ENCODE results near the gene AMZ1. TPM values are rescaled to one million over a fixed set of nuclear protein-coding genes. Genes with fewer than 3 reads are reported as not detected.

Gene AMZ1
- total and polyA plus RNA-seq, 10 of the 15 experiments (the other 5 are each of a cell fraction or from before 2014, with no cell fraction given) = 0.02 to 2.0 (median 0.69) TPM

DNA sequence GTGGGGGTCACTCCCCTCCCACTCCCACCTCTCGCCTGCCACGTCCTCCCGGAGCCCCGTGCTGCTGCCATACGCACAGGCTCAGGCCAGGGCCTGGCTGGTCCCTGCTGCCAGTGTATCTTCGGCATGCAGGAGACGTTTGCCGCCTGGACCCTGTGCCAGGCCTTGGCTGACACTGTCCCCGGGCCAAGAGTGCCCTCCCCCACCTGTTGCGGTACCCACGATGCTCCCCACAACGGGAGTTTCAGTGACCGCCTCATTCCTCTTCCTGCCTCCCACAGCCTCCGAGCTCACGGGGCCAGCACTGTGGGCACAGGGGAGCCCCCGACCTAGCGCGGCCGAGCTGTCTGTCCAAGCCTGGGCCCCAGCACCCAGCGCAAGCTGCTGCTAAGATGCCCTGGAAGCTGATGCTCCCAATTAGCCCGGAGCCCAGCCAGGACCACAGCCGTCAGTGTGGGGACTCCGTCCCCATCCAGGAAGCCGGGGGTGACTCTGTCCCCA is 48.8 kb upstream of the AMZ1 start (continued):
- no peak for TF ChIP-seq MTA2 (IDR thresholded peaks at IDR 0.05; ENCODE audit: low read depth)
- TF ChIP-seq, protein P1, sequence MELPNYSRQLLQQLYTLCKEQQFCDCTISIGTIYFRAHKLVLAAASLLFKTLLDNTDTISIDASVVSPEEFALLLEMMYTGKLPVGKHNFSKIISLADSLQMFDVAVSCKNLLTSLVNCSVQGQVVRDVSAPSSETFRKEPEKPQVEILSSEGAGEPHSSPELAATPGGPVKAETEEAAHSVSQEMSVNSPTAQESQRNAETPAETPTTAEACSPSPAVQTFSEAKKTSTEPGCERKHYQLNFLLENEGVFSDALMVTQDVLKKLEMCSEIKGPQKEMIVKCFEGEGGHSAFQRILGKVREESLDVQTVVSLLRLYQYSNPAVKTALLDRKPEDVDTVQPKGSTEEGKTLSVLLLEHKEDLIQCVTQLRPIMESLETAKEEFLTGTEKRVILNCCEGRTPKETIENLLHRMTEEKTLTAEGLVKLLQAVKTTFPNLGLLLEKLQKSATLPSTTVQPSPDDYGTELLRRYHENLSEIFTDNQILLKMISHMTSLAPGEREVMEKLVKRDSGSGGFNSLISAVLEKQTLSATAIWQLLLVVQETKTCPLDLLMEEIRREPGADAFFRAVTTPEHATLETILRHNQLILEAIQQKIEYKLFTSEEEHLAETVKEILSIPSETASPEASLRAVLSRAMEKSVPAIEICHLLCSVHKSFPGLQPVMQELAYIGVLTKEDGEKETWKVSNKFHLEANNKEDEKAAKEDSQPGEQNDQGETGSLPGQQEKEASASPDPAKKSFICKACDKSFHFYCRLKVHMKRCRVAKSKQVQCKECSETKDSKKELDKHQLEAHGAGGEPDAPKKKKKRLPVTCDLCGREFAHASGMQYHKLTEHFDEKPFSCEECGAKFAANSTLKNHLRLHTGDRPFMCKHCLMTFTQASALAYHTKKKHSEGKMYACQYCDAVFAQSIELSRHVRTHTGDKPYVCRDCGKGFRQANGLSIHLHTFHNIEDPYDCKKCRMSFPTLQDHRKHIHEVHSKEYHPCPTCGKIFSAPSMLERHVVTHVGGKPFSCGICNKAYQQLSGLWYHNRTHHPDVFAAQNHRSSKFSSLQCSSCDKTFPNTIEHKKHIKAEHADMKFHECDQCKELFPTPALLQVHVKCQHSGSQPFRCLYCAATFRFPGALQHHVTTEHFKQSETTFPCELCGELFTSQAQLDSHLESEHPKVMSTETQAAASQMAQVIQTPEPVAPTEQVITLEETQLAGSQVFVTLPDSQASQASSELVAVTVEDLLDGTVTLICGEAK (IDR thresholded peaks at IDR 0.05; ENCODE audit: borderline replicate concordance) = no peak

DNA sequence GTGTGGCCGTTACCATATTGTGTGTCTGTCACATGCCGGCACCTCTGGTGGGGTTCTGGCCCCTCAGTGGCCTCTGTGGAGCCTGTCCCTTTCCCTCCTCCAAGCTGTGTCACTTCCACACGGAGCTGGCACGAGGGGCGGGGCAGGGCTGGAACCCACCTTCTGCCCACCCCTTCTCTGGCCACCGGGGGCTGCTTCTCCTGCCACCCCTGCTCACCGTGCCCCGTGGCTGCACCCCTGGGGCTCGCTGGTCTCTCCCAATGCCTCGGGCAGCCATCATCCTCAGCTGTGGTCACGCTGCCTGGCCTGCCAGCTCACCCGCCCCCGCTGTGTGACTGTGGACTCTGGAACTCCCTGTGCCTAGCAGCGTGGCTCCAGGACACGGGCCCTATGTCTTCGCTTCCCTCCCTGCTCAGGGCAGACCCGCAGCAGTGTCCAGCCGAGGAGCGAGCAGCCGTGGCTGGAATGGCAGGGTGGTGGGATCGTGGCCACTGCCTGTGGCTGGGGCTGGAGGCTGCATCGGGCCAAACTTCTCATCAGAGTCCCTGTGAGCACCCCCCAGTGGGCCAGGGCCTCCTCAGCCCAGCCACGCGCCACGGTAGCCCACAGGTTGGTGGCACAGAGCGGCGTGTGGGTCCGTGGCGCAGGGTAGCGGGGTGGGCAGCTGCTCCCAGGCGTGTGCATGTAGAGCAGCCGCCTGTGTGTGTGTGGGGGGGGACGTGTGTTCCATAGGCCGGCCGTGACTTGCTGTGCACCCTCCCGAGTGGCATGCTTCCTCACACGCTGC is 48.1 kb upstream of the AMZ1 start:
- WGBS (ENCODE audit: insufficient coverage, insufficient replicate concordance, low lambda C conversion rate, missing lambda C conversion rate) = 78% methylated on average over 37 of the region's 37 CpGs
- intact Hi-C loops (cut with micrococcal nuclease; ENCODE audit: unreplicated experiment) (no loop called here), in situ Hi-C loops (cut with MboI) (no loop called here)
- ChIA-PET CTCF (no interaction called here), SMC1A (ENCODE audit: uncharacterized antibody, unreplicated experiment) (no interaction called here), POLR2A (no interaction called here), RAD21 (ENCODE audit: unreplicated experiment) (no interaction called here)
- DNase-seq (ENCODE audit: low read depth, low spot score) = no peak
- no peak overlapping the region for H3K4me2 ChIP-seq (ENCODE audit: control insufficient read depth, insufficient read depth)
- no peak overlapping the region for H3K9ac ChIP-seq (ENCODE audit: control insufficient read depth, insufficient read depth, low read length)
- peaks cover 31% of the 10 kb centered on the region for H3K4me1 ChIP-seq (ENCODE audit: control insufficient read depth, insufficient read depth, low read length)
- no peaks in the 10 kb centered on the region for H3K9me3 ChIP-seq (replicated peaks; ENCODE audit: control insufficient read depth, insufficient read depth, low read length)
- FAIRE-seq = no peak
- H3K27me3 ChIP-seq (replicated peaks in 1 of 2; ENCODE audit: control insufficient read depth in 2 of 2, insufficient read depth in 2 of 2, low read length in 1 of 2) = no peaks in the 10 kb centered on the region
- H2AFZ ChIP-seq (ENCODE audit: control insufficient read depth, low read depth, low read length) = no peak overlapping the region
- no peak overlapping the region for H3K4me3 ChIP-seq
- H3K79me2 ChIP-seq (ENCODE audit: control insufficient read depth, insufficient read depth, low read length) = peaks cover 8% of the 10 kb centered on the region
- H4K20me1 ChIP-seq (ENCODE audit: control insufficient read depth, insufficient read depth) = no peaks in the 10 kb centered on the region
- H3K27ac ChIP-seq (ENCODE audit: control insufficient read depth, insufficient read depth) = no peak overlapping the region
- BruUV-seq (replicated peaks) = no TSS peak
- ATAC-seq = no peak
- H3K36me3 ChIP-seq (ENCODE audit: control insufficient read depth in 2 of 2, insufficient read depth in 2 of 2, low read length in 1 of 2) = no peaks in the 10 kb centered on the region; a peak in 2 of 4 replicates
- TF ChIP-seq, protein P2, sequence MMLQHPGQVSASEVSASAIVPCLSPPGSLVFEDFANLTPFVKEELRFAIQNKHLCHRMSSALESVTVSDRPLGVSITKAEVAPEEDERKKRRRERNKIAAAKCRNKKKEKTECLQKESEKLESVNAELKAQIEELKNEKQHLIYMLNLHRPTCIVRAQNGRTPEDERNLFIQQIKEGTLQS (IDR thresholded peaks at IDR 0.05; ENCODE audit: borderline replicate concordance, extremely low read depth, low read depth, low read length) = no peak
- TF ChIP-seq NFYB (IDR thresholded peaks at IDR 0.05; ENCODE audit: insufficient read depth, low read depth, low read length) (no peak), RCOR1 (conservative IDR thresholded peaks at IDR 0.05; ENCODE audit: low read depth, low read length) (no peak)
- TF ChIP-seq, protein P3, sequence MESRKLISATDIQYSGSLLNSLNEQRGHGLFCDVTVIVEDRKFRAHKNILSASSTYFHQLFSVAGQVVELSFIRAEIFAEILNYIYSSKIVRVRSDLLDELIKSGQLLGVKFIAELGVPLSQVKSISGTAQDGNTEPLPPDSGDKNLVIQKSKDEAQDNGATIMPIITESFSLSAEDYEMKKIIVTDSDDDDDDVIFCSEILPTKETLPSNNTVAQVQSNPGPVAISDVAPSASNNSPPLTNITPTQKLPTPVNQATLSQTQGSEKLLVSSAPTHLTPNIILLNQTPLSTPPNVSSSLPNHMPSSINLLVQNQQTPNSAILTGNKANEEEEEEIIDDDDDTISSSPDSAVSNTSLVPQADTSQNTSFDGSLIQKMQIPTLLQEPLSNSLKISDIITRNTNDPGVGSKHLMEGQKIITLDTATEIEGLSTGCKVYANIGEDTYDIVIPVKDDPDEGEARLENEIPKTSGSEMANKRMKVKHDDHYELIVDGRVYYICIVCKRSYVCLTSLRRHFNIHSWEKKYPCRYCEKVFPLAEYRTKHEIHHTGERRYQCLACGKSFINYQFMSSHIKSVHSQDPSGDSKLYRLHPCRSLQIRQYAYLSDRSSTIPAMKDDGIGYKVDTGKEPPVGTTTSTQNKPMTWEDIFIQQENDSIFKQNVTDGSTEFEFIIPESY (IDR thresholded peaks at IDR 0.05) = 0 out of 2 replicates have a peak, but pooled peaks have one; percentile 23
- TF ChIP-seq, protein P4, sequence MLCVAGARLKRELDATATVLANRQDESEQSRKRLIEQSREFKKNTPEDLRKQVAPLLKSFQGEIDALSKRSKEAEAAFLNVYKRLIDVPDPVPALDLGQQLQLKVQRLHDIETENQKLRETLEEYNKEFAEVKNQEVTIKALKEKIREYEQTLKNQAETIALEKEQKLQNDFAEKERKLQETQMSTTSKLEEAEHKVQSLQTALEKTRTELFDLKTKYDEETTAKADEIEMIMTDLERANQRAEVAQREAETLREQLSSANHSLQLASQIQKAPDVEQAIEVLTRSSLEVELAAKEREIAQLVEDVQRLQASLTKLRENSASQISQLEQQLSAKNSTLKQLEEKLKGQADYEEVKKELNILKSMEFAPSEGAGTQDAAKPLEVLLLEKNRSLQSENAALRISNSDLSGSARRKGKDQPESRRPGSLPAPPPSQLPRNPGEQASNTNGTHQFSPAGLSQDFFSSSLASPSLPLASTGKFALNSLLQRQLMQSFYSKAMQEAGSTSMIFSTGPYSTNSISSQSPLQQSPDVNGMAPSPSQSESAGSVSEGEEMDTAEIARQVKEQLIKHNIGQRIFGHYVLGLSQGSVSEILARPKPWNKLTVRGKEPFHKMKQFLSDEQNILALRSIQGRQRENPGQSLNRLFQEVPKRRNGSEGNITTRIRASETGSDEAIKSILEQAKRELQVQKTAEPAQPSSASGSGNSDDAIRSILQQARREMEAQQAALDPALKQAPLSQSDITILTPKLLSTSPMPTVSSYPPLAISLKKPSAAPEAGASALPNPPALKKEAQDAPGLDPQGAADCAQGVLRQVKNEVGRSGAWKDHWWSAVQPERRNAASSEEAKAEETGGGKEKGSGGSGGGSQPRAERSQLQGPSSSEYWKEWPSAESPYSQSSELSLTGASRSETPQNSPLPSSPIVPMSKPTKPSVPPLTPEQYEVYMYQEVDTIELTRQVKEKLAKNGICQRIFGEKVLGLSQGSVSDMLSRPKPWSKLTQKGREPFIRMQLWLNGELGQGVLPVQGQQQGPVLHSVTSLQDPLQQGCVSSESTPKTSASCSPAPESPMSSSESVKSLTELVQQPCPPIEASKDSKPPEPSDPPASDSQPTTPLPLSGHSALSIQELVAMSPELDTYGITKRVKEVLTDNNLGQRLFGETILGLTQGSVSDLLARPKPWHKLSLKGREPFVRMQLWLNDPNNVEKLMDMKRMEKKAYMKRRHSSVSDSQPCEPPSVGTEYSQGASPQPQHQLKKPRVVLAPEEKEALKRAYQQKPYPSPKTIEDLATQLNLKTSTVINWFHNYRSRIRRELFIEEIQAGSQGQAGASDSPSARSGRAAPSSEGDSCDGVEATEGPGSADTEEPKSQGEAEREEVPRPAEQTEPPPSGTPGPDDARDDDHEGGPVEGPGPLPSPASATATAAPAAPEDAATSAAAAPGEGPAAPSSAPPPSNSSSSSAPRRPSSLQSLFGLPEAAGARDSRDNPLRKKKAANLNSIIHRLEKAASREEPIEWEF (IDR thresholded peaks at IDR 0.05; ENCODE audit: insufficient replicate concordance, low read depth, low read length) = no peak

Measured in GM12878 (cell line).